ENCODE results near the gene LSM11.

Gene LSM11

GRCh38 chr5:157772127-157772526, 28.6 kb downstream of the LSM11 start:
- DNase-seq (ENCODE audit: low spot score), result peak; percentile 41

GRCh38 chr5:157778121-157778805, 34.8 kb downstream of the LSM11 start:
- DNase-seq (ENCODE audit: low spot score), result no peak

- no peak for DNase-seq (ENCODE audit: low spot score)
These were observed 35.7 kb downstream of the LSM11 start for GRCh38 chr5:157779221-157779620.

GRCh38 chr5:157785801-157786200, 42.3 kb downstream of the LSM11 start:
- no peak for DNase-seq (ENCODE audit: low spot score)

- peak; percentile 39 for DNase-seq (ENCODE audit: low spot score)
These were observed 49.8 kb downstream of the LSM11 start for GRCh38 chr5:157793301-157793700.

GRCh38 chr5:157799578-157799977, 56.1 kb downstream of the LSM11 start:
- no peak for DNase-seq (ENCODE audit: low spot score)

- DNase-seq (ENCODE audit: low spot score), result no peak
These were observed 56.6 kb downstream of the LSM11 start for GRCh38 chr5:157800137-157800536.

GRCh38 chr5:157802736-157803135, 59.2 kb downstream of the LSM11 start:
- no peak for DNase-seq (ENCODE audit: low spot score)

GRCh38 chr5:157808043-157808442, 64.5 kb downstream of the LSM11 start:
- DNase-seq (ENCODE audit: low spot score), result no peak
